ENCODE results near the gene ELF4. TPM values are rescaled to one million over a fixed set of nuclear protein-coding genes. Genes with fewer than 3 reads are reported as not detected.
A peak's percentile ranks its signal among the peaks of the same experiment; 100 is the strongest.

Gene ELF4
- total and polyA plus RNA-seq, 10 of the 15 experiments (the other 5 are each of a cell fraction or from before 2014, with no cell fraction given), result 4.0 to 36.7 (median 22.6) TPM

DNA sequence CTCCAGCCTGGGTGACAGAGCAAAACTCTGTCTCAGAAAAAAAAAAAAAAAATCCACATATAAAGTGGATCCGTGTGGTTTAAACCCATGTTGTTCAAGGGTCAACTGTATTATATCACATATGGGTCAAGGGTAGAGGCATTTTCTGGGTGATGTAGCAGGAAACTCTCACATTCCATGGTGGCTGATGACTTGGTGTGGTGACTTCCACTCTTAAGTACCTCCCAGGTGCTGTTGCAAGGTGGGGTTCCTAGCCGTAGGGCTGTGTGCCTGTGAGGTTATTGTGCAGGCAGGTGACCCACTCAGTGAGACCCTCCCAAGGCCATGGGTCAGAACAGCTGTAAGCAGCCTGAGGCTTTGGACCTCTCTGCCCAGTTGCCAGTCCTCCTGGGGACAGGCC lies 17.0 kb downstream of the ELF4 start (continued):
- TF ChIP-seq SP1 (IDR thresholded peaks at IDR 0.05; ENCODE audit: low read depth, low read length) (no peak), ZNF24 (IDR thresholded peaks at IDR 0.05) (no peak), FOS (IDR thresholded peaks at IDR 0.05; ENCODE audit: borderline replicate concordance, extremely low read depth, insufficient read length) (no peak)

GRCh38 chrX:130091980-130092522 lies 18.2 kb downstream of the ELF4 start:
- Histone ChIP-seq H4K20me1 (ENCODE audit: control insufficient read depth, insufficient read depth) (no peaks in the 10 kb centered on the region), H2AFZ (ENCODE audit: control insufficient read depth, low read depth, low read length) (peak overlapping the region; percentile 12; the same call in 1 of the 2 replicates), H3K4me3 (peak overlapping the region; percentile 64; the same call in 1 of the 2 replicates), H3K27me3 (replicated peaks in 1 of 2; ENCODE audit: control insufficient read depth in 2 of 2, insufficient read depth in 2 of 2, low read length in 1 of 2) (no peaks in the 10 kb centered on the region), H3K4me1 (ENCODE audit: control insufficient read depth, insufficient read depth, low read length) (peaks cover 18% of the 10 kb centered on the region), H3K9ac (ENCODE audit: control insufficient read depth, insufficient read depth, low read length) (peak overlapping the region; percentile 71), H3K79me2 (ENCODE audit: control insufficient read depth, insufficient read depth, low read length) (peaks cover 43% of the 10 kb centered on the region), H3K27ac (ENCODE audit: control insufficient read depth, insufficient read depth) (peak overlapping the region; percentile 88), H3K36me3 (ENCODE audit: control insufficient read depth in 2 of 2, insufficient read depth in 2 of 2, low read length in 1 of 2) (0 out of 4 replicates have a peak, but pooled peaks cover 0 to 3% of the 10 kb centered on the region in 2 experiments), H3K4me2 (ENCODE audit: control insufficient read depth, insufficient read depth) (peak overlapping the region; percentile 92), H3K9me3 (replicated peaks; ENCODE audit: control insufficient read depth, insufficient read depth, low read length) (no peaks in the 10 kb centered on the region; the same call in 2 of the 3 replicates)
- in situ Hi-C loops (cut with MboI) (no loop called here), intact Hi-C loops (cut with micrococcal nuclease; ENCODE audit: unreplicated experiment) (loop anchor here (1.0 kb wide), 1 partner anchor 17 kb away; no protein-coding TSS in a partner anchor)
- peak; percentile 97 for ATAC-seq
- FAIRE-seq, result peak; percentile 75
- ChIA-PET POLR2A (interaction anchor here (0.8 to 1.0 kb wide), 2 partner anchors 17 to 20 kb away, joined by 3 read pairs; no protein-coding TSS in a partner anchor), RAD21 (ENCODE audit: unreplicated experiment) (interaction anchor here (0.7 to 1.4 kb wide), 4 partner anchors 10 to 85 kb away, joined by 3 to 13 read pairs (median 4); no protein-coding TSS in a partner anchor), CTCF (interaction anchor here (0.7 to 2.8 kb wide), 2 partner anchors 12 kb away, joined by 3 to 15 read pairs; no protein-coding TSS in a partner anchor), SMC1A (ENCODE audit: uncharacterized antibody, unreplicated experiment) (interaction anchor here (0.9 to 3.0 kb wide), 3 partner anchors 11 to 17 kb away, joined by 4 to 15 read pairs (median 4); no protein-coding TSS in a partner anchor)
- BruUV-seq (replicated peaks), result no TSS peak
- DNase-seq (ENCODE audit: low read depth, low spot score), result peak; percentile 81
- 4% methylated on average over 10 of the region's 10 CpGs for WGBS (ENCODE audit: insufficient coverage, insufficient replicate concordance, low lambda C conversion rate, missing lambda C conversion rate)
- TF ChIP-seq ZBTB40 (IDR thresholded peaks at IDR 0.05; ENCODE audit: borderline replicate concordance), result peak; percentile 59; the same call in 1 of the 2 replicates
- no peak for TF ChIP-seq HCFC1 (IDR thresholded peaks at IDR 0.05; ENCODE audit: low read length)
- TF ChIP-seq EGR1 (IDR thresholded peaks at IDR 0.05; ENCODE audit: borderline replicate concordance in 1 of 2, low read depth in 2 of 2, low read length in 2 of 2), result peak in 1 of 2 experiments; percentile 22; a peak in 1 of 3 replicates
- TF ChIP-seq JUND (IDR thresholded peaks at IDR 0.05; ENCODE audit: low read depth, low read length), result no peak
- TF ChIP-seq IRF4 (IDR thresholded peaks at IDR 0.05; ENCODE audit: low read depth, low read length), result 0 out of 2 replicates have a peak, but pooled peaks have one; percentile 7
- TF ChIP-seq IKZF1 (conservative IDR thresholded peaks at IDR 0.05), result peak; percentile 69
- peak; percentile 74 for TF ChIP-seq SRF (IDR thresholded peaks at IDR 0.05; ENCODE audit: low read depth in 2 of 2, low read length in 2 of 2)
- peak in 1 of 2 experiments; percentile 72; a peak in 2 of 4 replicates for TF ChIP-seq ETV6 (conservative IDR thresholded peaks at IDR 0.05 in 1 of 2, IDR thresholded peaks at IDR 0.05 in 1 of 2; ENCODE audit: borderline replicate concordance in 1 of 2, low read depth in 1 of 2)
- no peak for TF ChIP-seq MYB (IDR thresholded peaks at IDR 0.05; ENCODE audit: borderline replicate concordance, low read depth, low read length)
- peak; percentile 60 for TF ChIP-seq EED (IDR thresholded peaks at IDR 0.05; ENCODE audit: low read depth)
- 0 out of 2 replicates have a peak, but pooled peaks have one; percentile 37 for TF ChIP-seq CREM (IDR thresholded peaks at IDR 0.05; ENCODE audit: low read depth)
- 0 out of 2 replicates have a peak, but pooled peaks have one; percentile 40 for TF ChIP-seq TAF1 (IDR thresholded peaks at IDR 0.05; ENCODE audit: borderline replicate concordance, low read depth, low read length)
- 0 out of 2 replicates have a peak, but pooled peaks have one; percentile 11 for TF ChIP-seq YY1 (IDR thresholded peaks at IDR 0.05; ENCODE audit: low read depth, low read length)
- peak; percentile 63; the same call in 1 of the 2 replicates for TF ChIP-seq TCF12 (IDR thresholded peaks at IDR 0.05; ENCODE audit: low read depth, low read length)
- TF ChIP-seq NR2F1 (conservative IDR thresholded peaks at IDR 0.05), result peak; percentile 79
- 0 out of 2 replicates have a peak, but pooled peaks have one; percentile 15 for TF ChIP-seq CBFB (IDR thresholded peaks at IDR 0.05; ENCODE audit: low read depth)

Measured in GM12878 (cell line).